Epithelial cell of esophagus (primary cell): ENCODE results near the gene OSCP1.

Source experiments
- DNase-seq: peaks from one replicate; pipeline ENCODE4 v3.0.0; 2010; ENCODE audit warnings: low read depth
- H3K4me3 ChIP-seq: 2 replicates; pipeline ENCODE4 v1.5.1; 2011; ENCODE audit warnings: mild to moderate bottlenecking, low read length, control low read depth
- CTCF ChIP-seq: IDR thresholded peaks from 2 replicates; pipeline ENCODE4 v1.5.1; 2011; ENCODE audit warnings: low read depth, mild to moderate bottlenecking, low read length, control low read depth, inconsistent platforms; ENCODE audit not compliant: insufficient read depth; ENCODE audit errors: missing control alignments

The OSCP1 gene

GRCh38 chr1:36397378-36398230 lies 52.6 kb downstream of the OSCP1 start, which contains the start of gene LSM10:
Gene LSM10, minus strand, starts transcription at chr1:36397908. Its CDS starts 3,779 bp downstream, at chr1:36394129.
- H3K4me3 ChIP-seq: peak within 1 kb of the TSS; percentile 93
- DNase-seq: peak; percentile 95
- no peak for TF ChIP-seq CTCF

GRCh38 chr1:36397083-36397377 lies 53.2 kb downstream of the OSCP1 start:
- TF ChIP-seq CTCF: no peak
- no peak for DNase-seq
- H3K4me3 ChIP-seq: peak overlapping the region; percentile 93

DNA sequence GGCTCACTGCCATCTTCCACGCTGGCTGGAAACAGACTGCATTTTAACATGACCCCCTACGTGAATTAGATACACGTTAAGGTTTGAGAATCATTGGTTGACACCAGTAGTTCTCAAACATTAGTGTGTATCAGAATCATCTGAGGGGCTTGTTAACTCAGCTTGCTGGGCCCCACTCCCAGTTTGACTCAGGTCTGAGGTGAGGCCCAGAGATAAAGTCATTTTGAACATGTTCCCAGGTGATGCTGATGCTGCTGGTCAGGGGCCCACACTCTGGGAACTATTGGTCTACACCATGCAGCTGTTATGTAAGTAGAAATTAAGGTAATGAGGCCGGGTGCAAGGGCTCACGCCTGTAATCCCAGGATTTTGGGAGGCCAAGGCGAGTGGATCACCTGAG lies 53.9 kb downstream of the OSCP1 start:
- TF ChIP-seq CTCF: no peak
- no peak for DNase-seq
- H3K4me3 ChIP-seq: no peak overlapping the region

GRCh38 chr1:36393686-36394085 lies 56.6 kb downstream of the OSCP1 start:
- no peak for DNase-seq
- no peak for TF ChIP-seq CTCF

GRCh38 chr1:36392836-36393235 lies 57.4 kb downstream of the OSCP1 start:
- no peak for DNase-seq
- no peak overlapping the region for H3K4me3 ChIP-seq
- TF ChIP-seq CTCF: no peak

More at GRCh38 chr1:36393686-36394085, 56.6 kb downstream of the OSCP1 start:
- no peak overlapping the region for H3K4me3 ChIP-seq

DNA sequence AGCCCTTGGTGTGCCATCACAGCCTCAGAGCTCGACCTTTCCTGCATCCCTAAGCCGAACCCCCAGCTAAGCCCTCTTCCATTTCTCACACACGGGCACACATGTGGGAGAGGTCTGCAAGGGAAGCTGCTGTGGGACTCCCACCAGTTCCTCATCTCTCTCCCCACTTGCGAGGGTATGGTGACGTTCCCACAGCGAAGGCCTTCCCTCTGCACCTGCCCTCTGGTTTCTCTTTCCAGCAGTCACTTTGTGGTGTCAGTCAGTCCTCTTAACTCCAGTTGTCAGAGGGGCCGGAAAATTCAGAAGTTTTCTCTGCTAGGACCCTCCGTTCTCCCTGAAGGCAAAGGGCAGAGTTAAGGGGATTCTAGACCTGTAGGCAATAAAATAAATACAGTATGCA lies 59.0 kb downstream of the OSCP1 start:
- no peak for TF ChIP-seq CTCF
- H3K4me3 ChIP-seq: no peak overlapping the region
- no peak for DNase-seq

DNA sequence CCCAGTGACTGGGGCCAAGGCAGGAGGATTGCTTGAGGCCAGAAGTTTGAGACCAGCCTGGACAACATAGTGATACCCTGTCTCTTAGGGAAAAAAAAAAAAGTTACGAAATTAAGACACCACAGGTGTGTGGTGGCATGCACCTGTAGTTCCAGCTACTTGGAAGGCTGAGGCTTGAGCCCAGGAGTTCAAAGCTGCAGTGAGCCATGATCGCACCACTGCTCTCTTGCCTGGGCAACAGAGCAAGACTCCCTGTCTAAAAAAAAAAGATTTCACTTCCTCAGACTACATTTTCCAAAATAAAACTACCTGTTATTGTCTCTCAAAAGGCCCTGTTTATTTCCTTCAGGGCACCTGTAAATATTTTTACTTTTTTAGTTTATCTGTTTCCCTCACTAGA lies 59.8 kb downstream of the OSCP1 start:
- no peak overlapping the region for H3K4me3 ChIP-seq
- no peak for DNase-seq
- TF ChIP-seq CTCF: no peak
